GM12875 (cell line): ENCODE data around the gene PRKAB1.

Experiments used
- H3K4me3 ChIP-seq: one replicate; pipeline ENCODE4 v1.5.1; 2011; ENCODE audit warnings: low read depth, low read length, control low read depth
- TF ChIP-seq, protein P1 (sequence below): IDR thresholded peaks from 2 replicates; pipeline ENCODE4 v1.5.1; 2011; ENCODE audit warnings: low read depth, mild to moderate bottlenecking, control low read depth, inconsistent platforms, low read length, moderate library complexity, borderline replicate concordance; ENCODE audit not compliant: insufficient read depth

The PRKAB1 gene

DNA sequence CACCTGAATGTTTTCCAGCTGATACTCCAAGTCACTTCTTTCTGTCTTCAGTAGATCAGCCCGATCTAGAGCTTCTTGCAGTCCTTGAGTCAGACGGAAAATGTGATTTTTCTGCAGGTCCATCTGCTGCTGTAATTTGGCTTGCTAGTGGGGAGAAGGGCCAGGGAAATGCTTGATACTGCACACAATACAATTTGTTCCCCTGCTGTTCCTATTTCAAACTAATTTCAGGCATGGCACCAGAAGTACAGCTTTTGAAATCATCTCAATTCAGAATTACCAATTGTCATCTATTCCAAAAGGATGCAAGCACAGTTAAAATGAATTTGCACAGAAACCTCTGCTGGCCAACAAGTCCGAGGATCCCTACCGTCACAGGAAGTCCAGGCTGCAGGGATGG lies 53.4 kb downstream of the PRKAB1 start:
- TF ChIP-seq, protein P1, sequence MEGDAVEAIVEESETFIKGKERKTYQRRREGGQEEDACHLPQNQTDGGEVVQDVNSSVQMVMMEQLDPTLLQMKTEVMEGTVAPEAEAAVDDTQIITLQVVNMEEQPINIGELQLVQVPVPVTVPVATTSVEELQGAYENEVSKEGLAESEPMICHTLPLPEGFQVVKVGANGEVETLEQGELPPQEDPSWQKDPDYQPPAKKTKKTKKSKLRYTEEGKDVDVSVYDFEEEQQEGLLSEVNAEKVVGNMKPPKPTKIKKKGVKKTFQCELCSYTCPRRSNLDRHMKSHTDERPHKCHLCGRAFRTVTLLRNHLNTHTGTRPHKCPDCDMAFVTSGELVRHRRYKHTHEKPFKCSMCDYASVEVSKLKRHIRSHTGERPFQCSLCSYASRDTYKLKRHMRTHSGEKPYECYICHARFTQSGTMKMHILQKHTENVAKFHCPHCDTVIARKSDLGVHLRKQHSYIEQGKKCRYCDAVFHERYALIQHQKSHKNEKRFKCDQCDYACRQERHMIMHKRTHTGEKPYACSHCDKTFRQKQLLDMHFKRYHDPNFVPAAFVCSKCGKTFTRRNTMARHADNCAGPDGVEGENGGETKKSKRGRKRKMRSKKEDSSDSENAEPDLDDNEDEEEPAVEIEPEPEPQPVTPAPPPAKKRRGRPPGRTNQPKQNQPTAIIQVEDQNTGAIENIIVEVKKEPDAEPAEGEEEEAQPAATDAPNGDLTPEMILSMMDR: no peak
- no peak overlapping the region for H3K4me3 ChIP-seq

DNA sequence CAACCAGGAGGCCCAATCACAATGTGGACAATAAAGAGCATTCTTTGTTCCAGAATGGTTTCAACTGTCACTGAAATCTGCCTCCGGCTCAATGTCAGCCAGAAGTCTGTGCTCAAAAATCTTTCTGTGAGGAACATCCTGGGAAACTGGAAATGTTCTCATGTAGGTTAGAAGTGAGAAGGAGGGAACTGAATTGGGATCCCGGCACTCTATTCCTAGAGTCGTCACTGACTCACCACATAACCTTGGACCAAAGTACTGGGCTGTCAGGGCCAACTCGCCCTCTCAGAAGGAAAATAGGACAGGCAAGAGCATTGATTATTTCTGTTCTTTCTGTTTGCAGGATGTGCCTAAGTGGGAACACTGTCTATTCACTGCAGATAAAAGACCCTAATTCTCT lies 57.6 kb downstream of the PRKAB1 start:
- no peak overlapping the region for H3K4me3 ChIP-seq
- TF ChIP-seq, protein P1: no peak

DNA sequence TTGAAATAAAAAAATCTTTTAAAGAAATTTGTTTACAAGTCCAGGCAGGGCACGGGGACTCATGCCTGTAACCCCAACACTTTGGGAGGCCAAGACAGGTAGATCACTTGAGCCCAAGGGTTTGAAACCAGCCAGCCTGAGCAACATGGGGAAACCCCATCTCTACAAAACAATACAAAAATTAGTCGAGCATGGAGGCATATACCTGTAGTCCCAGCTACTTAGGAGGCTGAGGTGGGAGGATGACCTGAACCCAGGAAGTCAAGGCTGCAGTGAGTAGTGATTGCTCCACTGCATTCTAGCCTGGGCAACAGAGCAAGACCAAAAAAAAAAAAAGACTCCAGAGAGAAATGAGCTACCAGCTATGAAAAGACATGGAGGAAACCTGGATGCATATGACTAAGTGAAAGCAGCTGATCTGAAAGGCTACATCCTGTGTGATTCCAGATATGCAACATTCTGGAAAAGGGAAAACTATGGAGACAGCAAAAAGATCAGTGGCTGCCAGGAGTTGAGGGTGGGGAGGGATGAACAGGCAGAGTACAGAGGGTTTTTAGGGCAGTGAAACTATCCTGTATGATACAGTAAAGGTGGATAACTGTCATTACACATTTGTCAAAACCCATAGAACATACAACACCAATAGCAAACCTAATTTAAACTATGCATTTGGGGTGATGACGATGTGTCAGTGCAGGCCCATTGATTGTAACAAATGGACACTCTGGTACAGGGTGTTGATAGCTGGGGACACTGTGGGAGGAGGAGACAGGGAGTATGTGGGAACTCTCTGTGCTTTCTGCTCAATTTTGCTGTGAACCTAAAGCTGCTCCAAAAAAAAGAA lies 59.9 kb downstream of the PRKAB1 start:
- TF ChIP-seq, protein P1: no peak
- H3K4me3 ChIP-seq: no peak overlapping the region

DNA sequence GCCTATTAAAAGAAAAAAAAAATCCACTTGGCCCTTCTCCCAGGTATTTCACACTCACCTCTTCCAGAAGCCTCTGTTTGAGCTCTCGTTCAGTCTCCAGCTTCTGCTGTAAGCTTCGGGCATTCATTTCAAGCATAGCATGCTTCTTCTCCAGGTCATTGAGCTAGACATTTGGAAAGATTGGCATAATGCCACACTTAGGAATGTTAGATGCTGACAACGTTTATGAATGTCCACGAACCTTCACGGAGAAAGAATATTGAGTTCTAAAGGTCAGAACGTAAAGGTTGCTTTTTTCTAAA lies 60.5 kb downstream of the PRKAB1 start:
- H3K4me3 ChIP-seq: no peak overlapping the region
- TF ChIP-seq, protein P1: no peak

DNA sequence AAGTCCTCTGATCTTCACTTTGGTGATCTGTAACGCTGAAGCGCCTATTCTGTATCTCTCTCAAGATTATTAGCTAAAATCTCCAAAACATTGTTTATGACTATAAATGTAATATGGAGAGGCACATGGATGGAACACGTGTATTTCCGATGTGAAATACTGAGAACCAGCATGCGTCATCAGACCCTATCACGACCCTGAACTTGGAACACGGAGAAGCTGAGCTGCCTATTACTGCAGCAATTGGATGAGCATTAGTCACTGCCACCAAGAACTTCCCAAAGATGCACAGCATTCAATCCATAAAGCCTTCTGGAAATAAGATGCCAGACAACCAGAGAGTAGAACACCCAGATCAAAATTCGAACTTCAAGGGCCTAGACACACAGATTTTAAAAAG lies 61.9 kb downstream of the PRKAB1 start:
- H3K4me3 ChIP-seq: no peak overlapping the region
- TF ChIP-seq, protein P1: no peak

DNA sequence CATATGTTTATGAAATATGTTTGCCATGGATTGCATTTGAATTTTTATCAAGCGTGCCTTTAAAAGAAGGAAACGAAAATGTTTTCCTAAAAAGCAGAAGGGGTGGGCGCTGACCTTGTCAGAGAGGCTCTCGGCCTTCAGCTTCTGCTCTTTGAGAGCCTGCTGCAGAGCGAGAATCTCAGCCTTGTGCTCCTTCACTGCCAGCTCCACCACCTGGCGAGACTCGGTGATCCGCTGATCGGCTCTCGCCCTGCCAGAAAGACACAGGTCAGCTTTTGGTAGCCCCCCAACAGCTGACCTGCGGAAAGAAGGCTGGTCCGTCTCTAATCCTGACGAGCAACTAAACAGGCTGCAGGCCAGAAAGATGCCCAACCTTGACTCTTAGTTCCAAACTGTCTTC lies 62.4 kb downstream of the PRKAB1 start:
- TF ChIP-seq, protein P1: no peak
- no peak overlapping the region for H3K4me3 ChIP-seq
